DMS153 treated with DMSO at 0.1 percent for 48 hours (cell line): ENCODE results near the gene XPO6.

Experiments used
- DNase-seq: peaks from one replicate; lab custom pipeline; 2025; ENCODE audit not compliant: unreplicated experiment; lab: John Stamatoyannopoulos, UW

XPO6 gene

DNA sequence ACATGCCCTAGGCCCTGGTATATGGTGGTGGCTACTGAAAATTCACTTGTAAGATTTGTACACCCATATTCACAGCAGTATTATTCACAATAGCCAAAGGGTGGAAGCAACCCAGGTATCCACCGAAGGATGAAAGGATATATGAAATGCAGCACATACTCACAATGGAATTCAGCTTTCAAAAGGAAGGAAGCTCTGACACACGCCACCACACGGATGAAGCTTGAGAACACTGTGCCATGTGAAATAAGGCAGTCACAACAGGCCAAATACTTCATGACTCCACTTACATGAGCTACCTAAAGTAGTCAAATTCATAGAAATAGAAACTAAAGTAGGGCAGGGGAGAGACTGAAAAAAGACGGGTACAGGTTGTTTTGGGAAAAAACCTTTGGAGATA is 2.9 kb downstream of the XPO6 start:
- DNase-seq: no peak

DNA sequence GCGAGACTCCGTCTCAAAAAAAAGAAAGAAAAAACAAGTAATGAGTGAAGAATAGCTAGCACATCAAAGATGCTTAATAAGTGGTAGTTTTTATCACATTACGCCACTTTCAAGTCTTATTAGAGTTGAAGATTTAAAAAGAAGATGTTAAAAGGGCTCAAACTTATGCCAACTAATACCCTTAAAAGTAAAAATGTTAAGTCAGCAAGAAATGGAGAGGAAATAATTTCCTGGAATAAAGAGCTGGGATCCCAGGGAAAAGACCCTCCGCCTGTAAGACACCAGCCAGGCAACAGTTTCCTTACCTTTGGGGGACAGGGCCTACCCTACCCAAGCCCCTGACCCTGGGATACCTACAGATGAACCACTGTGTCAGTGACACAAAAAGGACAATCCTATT is 3.6 kb downstream of the XPO6 start:
- no peak for DNase-seq

DNA sequence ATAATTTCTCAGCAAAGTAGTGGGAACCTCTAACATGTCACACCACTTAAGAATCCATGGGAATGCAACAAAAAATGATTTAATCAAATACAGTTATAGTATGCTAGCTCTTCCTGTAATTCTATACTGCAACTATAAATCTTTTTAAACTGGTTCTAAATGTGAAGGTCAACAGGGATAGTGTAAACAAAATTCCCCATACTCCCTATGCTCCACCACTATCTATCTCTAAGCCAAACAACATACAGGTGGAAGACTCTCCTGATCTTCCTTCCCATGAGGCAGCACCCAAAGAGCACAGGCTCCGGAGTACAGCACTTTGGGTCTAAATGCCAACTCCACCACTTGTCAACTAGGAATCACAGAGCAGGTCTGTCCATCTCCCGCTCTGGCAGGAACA is 4.4 kb downstream of the XPO6 start:
- no peak for DNase-seq

DNA sequence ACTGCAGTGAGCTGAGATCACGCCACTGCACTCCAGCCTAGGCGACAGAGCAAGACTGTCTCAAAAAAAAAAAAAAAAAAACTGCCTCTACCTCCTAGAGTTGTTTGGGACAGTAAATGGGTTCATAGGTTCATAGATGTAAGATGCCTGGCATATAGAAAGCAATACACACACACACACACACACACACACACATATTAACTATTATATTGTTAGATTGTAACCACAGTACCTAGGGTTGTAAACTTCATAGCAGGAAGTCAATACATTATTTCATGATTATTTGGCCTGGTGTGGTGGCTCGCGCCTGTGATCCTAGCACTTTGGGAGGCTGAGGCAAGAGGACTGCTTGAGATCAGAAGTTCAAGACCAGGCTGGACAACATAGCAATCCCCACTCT is 5.8 kb downstream of the XPO6 start:
- no peak for DNase-seq

DNA sequence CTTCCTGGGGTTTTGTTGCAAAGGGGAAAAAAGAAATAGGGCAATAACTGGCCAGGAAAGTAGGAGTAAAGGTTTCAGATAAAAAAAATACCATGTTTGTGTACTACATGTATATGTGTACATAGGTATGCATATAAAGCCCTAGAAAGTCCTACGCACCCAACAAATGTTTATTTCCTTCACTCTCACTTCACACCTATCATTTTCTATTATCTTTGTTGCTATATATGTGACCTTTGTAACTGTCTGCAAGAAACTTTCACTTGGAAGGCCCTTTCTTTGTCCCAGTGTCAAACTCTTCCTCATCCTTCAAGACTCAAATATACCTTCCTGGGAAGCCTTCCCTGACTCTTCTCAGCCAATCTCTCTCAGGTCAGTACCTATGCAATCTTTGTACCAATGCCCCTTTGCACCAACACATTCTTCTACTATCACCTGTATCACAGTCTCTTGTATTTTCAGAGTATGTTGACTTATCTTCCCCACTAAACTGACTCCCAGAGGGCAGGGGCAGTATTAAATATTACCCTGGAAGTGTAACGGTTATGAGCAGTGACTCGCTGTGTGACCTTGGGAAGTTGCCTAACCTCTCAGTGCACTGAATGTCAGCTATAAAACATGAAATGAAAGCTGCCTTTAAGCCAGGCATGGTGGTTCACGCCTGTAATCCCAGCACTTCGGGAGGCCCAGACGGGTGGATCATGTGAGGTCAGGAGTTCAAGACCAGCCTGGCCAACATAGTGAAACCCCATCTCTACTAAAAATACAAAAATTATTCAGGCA is 6.5 kb downstream of the XPO6 start:
- DNase-seq: no peak

DNA sequence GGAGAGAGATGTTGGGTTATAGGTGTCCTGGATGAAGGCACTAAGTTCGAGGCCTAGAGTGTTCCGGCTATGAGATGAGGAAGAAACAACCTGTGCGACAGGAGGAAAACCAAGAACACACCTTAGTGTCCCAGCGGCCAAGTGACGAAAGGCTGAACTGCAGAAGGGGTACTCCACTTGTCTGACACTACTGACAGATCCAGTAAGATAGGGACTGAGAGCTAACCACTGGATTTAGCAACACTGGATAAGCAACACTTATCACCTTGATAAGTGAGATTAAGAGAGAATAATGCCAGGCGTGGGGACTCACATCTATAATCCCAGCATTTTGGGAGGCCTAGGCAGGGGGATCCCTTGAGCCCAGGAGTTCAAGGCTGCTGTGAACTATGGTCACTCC is 7.1 kb downstream of the XPO6 start:
- no peak for DNase-seq

DNA sequence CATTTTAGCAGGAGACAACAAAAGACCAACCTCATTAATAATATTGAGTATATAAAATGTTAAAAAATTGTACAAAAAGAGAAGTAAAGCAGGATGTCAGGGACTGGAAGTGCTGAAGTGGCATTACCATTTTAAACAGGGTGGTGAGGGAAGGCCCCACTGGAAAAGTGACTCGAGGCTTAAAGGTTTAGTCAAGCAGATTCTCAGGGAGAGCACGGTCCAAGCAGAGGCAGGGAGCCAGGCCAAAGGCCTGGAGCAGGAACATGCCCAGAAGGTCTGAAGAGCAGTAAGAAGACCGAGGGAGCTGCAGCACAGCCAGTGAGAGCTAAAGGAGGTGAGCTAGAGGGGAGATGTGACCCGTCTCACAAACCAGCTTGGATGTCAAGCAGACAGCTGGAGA is 7.6 kb downstream of the XPO6 start:
- DNase-seq: no peak

DNA sequence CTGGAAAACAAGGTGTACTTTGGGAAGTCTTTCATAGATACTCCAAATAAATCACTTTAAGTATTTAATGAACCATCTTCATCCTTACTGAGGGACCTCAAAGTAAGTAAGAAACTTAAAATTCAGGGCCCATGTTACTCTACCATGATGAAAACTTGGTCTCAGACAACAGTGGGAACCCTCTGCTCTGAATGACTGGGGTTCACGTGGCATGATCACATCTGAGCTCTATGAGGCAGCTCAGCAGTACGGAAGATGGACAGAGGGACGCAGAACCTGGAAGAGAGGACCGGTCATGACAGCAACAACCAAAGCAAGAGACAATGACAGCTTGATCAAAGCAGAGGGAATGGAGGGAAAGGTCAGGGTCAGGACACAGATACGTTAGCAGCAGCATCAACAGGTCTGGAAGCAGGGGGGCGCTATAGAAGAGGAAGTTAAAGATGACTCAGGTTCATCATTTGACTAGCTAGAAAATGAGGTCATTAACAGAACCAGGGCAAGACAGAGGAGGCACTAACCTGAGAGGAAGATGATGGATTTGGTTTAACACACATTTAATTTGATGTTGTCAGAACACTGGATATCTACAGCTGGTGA is 9.5 kb downstream of the XPO6 start:
- no peak for DNase-seq

DNA sequence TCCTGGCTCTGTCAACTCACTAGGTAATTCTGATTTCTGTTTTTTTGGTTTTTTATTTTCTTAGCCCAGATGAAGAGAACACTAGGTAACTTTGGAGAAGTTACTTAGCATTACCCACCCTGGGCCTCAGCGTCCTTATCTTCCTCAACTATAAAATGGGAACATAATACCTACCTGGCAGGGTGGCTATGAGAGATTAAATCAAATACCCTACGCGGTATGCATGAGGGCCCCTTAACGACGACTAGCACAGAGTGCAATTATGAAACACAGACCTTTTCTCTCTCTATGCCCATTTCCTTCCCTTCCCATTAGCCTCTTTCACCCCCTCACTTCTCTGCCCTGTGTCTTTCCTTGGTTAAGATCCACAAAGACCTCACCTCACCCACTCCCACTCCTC is 11.1 kb downstream of the XPO6 start:
- DNase-seq: no peak

DNA sequence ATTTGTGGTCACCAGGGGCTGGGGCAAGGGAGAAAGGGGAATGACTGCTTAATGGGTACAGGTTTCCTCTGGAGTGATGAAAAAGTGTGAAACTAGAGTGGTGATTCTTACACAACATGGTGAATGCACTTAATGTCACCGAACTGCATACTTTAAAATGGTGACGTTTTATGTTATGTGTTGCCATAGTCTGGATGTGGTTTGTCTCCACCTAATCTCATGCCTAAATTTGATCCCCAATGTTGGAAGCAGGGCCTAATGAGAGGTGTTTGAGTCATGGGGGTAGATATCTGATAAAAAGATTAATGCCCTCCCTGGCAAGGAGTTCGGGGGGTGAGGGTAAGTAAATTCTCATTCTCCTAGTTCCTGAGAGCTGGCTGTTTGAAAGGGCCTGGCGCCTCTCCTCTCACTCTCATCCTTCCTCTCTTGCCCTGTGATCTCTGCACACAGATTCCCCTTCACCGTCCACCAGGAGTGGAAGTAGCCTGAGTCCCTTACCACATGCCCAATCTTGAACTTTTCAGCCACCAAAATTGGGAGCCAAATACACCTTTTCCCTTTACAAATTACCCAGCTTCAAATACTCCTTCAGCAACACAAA is 15.3 kb downstream of the XPO6 start:
- no peak for DNase-seq

DNA sequence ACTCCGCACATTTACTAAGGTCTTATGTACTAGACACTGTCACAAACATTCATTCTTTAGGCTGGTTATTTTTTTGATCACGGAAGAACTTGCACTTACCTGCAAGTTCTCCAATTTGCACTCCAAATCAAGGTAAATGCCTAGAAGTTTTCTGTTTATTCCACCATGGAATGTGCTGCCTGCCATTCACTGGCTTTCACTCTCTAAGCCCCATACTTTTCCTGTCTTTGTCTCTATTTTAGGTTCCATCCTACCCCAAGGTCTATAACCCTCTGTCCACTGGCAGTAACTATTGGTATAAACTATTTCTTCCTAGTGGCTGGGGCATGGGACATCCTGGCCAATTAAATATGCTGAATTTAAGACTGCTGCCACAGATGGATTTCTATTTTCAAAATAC is 15.9 kb downstream of the XPO6 start:
- DNase-seq: no peak

DNA sequence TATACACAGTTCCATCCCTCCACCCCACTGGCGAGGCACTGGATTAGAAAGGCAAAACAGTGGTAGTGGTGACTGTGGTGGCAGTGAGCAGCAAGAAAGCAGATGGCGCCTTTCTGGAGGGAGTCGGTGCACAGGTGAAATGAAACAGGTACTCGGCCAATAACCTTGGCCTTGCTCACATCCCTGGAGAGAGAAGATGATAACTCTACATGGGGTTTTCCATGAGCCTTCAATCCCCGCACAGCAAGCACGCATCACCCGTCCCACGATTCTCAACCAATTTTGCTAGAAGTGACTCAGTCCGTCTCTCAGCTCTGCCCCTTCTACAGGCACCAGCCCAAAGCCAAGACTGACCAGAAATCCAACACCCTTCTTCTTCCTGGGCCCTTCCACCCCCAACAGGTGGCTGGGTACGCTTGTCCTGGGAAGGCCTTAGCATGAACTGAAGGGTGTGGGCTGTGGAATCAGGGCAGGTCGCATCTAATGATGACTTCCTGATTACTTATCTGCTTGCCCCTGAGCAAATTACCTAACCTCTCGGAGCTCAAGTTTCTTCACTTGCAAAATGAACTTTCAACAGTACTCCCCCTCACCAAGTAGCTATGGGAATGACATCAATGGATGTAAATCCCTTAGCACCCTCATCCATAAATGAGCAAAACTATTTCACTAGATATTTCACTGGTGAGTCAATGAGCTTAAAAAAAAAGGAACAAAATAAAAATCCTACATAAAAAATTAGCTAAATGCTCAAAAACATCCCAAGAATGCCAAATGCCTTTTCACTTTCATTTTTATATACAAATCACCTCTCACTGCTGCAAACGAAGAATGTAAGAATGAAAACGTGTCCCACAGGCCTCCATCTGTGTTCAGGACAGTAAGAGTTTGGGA is 18.0 kb downstream of the XPO6 start:
- no peak for DNase-seq

DNA sequence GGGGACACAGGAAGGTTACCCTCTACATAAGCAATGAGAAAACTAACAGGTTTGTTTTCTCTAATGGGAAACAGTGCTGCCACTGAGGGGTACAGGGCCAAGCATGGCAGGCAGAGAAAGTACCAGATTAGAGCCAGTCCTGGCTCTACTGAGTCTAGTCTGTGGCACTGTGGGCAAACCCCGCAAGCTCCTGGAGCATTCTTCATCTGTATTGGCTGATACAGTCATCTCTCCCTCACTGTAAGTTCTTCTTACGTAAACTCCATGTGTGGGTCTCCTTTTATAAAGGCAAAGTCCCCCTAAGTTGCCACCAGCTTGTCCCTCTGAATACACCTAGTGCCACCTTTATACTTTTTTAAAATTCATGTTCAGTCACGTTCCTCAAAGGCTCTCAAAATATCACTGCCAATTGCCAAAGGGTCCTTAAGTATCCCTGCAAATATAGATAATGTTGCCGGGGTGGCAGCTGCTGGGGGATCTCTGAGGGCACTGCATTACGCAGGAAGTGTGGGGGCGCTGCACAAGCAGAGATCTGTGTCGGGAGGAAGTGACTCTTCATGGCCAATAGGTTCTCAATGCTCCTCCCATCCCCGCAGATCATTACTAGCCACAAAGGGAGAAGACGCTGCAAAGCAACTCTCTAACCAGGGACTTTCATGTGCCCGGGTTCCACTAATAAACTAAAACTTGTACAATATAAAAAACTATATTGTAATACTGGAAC is 18.8 kb downstream of the XPO6 start:
- DNase-seq: no peak

DNA sequence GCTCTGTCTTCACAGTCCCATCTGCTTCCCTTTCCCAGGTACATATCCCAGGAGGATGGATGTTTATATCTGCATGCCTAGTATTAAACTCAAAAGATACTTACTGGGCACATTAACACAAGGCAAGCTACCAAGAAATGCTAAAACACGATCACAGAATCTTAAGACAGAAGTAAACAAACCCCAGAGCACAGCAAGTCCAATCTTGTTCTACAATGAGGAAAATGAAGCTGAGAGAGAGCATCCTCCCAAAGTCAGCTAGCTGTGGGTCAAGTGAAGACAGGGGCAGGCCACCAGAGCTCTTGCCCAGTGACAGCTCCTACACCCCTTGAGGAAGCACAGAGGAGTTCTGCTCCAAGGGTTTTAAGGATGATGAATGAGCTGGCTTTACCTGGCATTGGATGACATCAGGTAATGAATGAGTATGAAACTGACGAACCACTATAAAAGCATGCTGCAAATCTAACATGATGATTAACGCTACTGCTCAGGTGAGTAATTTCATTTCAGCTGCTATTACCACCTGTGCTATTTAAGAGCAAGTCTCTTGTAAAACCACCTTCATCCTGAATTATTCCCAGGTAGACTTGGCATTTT is 20.3 kb downstream of the XPO6 start:
- DNase-seq: no peak

DNA sequence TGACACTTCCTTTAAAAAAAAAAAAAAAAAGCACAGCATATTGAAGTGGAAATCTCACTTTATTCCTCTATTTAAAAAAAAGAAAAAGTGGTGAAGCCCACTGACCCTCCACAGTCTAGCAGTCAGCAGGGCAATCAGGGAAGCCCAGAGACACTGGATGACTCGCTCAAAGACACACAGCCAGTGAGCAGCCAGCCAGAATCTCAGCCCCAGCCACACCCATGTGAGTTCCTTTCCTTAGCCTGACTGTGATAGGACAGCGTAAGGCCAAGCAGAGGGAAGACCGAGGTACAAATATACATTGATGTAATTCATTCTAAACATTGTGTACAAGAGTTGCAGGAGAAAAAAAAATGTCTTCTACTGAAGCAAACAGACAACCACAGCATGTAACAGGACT is 22.5 kb downstream of the XPO6 start:
- no peak for DNase-seq

DNA sequence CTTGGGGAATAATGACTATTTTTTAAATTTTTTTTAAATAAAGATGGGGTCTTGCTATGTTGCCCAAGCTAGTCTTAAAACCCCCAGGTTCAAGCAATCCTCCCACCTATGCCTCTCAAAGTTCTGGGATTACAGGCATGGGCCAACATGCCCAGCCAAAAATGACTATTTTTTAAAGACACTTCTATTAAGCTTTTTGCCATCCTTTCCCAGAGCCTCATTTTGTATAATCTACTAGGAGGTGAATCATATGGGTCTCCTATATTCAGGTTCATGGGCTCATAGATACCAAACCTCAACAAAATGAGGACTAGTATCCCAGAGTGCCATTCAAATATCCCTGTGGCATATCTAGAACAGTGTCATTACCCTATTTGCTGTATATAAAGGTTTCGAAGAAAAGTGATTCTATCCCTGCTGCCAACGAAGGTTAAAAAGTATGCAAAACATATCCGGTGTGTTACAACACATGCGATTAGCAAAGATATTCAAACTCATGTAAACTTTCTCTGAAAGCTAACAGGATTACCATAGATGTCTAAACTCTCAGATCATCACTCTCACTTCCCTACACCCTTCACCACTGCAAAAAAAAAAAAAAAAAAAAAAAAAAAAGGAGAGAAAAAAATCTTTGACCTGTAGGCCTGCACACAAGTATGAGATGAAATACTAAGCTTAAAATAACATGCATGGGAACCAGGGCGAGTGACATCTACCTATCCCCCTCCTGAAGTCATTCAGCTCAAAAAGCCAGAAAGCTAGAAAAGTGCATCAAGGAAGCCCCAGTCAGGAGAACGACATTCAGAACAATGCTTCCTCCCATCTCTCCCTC is 23.5 kb downstream of the XPO6 start:
- no peak for DNase-seq

DNA sequence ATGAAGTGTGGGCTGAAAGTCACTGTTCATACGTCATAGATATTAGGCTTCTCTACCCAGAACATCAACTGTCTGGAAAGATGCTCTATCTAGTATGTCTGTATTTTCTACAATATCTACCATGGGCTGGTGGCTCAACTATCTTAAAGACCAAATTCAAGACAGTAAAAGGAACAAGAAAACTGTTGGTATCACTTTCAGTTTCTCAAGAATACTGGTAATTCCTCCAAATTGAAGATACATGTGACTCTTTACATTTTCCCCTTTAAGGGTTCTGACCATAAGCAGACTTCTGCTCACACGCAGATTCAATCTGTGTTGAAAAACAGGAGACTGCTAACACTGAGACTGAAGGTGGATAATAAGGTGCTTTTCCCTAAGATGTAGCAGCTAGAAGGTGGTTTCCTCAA is 24.2 kb downstream of the XPO6 start:
- no peak for DNase-seq

DNA sequence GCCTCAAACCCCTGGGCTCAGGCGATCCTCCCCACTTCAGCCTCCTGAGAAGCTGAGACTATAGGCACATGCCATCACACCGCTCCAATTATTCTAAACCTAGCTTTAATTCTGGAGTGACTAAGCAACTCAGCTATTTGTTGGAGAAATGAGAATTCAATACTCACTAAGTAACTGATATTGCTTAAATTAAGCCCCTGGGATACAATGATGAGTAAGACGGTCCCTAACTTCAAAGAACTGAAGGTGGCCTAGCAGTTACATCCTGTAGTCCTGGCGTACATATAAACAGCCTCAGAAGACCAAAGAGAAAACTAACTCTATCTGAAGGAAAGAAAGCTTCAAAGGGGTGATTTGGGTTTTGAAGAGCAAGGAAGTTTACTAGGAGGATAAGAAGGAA is 25.0 kb downstream of the XPO6 start:
- no peak for DNase-seq

DNA sequence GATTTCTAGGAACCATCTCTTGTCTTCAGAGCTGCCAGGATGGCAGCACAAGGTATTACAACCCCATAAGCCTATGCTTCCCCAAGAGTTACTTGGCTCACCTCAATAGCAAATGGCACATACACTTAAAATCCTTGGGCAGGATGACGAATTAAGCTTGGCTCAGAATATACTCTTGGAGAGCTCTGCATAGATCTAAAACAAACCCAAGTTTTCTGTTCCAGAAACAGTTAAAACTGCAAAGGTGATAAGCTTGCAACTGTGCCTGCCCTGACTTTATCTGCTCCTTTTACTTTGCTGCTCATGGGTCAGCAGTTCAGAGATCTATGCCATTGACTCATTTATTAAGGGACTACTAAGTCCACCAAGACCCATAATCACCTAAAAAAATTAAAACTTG is 26.1 kb downstream of the XPO6 start:
- no peak for DNase-seq

DNA sequence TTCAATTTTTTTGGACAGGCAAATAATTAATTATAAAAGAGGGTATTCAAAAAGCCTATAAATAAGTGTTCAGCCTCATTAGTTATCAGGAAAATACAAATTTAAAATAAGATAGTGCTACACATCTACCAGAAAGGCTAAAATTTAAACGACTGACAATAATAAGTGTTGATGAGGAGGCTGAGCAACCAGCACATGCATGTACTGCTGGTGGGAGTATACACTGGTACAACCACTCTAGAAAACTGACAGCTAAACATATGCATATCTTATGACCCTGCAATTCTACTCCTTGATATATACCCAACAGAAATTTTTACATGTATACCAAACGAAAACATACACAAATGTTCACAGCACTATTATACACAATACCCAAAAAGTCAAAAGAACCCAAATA is 27.1 kb downstream of the XPO6 start:
- no peak for DNase-seq
